Liver (tissue), 3 donors: ENCODE data around the gene PROX1.

ENCODE experiments used
- CTCF ChIP-seq: fragments of 150-350 bp; IDR thresholded peaks from 2 replicates; pipeline ENCODE4 v1.5.1; 2017; ENCODE audit warnings: improper control_type of control experiment, low read depth, low read length; ENCODE audit not compliant: missing input control
- FOXA1 ChIP-seq: IDR thresholded peaks from 2 replicates; pipeline ENCODE4 v1.6.1; 2016; ENCODE audit warnings: antibody characterized with exemption
- JUND ChIP-seq, 2 donors: IDR thresholded peaks; 2 replicates each; pipeline ENCODE4 v1.6.1; 2016; ENCODE audit warnings: antibody characterized with exemption in 2 of 2
- MAX ChIP-seq: IDR thresholded peaks from 2 replicates; pipeline ENCODE4 v1.6.1; 2016; ENCODE audit warnings: antibody characterized with exemption
- RAD21 ChIP-seq, 2 donors: IDR thresholded peaks; 2 replicates each; pipeline ENCODE4 v1.6.1; 2016; ENCODE audit warnings: antibody characterized with exemption in 2 of 2, mild to moderate bottlenecking in 2 of 2
- TAF1 ChIP-seq: conservative IDR thresholded peaks from 2 replicates; pipeline ENCODE4 v1.6.1; 2016; ENCODE audit warnings: antibody characterized with exemption, mild to moderate bottlenecking
- TF ChIP-seq, protein P1 (sequence below): IDR thresholded peaks from 2 replicates; pipeline ENCODE4 v1.6.1; 2016; ENCODE audit warnings: antibody characterized with exemption, mild to moderate bottlenecking
- TF ChIP-seq, protein P2 (sequence below): IDR thresholded peaks from 2 replicates; pipeline ENCODE4 v1.6.1; 2016; ENCODE audit warnings: antibody characterized with exemption
- donor health status: healthy.
- donor health status: healthy.

DNA sequence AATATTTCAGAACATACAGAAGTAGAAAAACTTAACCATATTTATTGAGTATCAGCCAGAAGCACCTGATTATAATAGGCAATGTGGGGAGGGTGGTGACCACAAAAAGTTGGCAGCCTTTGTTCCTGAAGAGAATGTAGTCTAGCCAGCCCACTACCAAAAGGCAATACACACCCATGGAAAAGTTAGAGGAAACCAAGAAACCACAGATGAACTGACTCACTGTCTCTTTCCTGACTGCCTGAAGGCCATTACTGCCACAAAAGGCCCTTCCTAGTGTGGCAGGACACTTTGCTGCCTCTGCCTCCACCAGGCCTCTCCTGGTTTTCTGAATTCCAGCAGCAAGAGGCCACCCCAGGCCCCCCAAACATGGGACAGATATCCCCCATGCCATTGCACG lies 14.6 kb upstream of the PROX1 start:
- TF ChIP-seq CTCF (no peak), RAD21 (IDR thresholded peaks at IDR 0.05) (no peak), TAF1 (no peak), FOXA1 (no peak), JUND (IDR thresholded peaks at IDR 0.05) (no peak), MAX (no peak)
- TF ChIP-seq, protein P1, sequence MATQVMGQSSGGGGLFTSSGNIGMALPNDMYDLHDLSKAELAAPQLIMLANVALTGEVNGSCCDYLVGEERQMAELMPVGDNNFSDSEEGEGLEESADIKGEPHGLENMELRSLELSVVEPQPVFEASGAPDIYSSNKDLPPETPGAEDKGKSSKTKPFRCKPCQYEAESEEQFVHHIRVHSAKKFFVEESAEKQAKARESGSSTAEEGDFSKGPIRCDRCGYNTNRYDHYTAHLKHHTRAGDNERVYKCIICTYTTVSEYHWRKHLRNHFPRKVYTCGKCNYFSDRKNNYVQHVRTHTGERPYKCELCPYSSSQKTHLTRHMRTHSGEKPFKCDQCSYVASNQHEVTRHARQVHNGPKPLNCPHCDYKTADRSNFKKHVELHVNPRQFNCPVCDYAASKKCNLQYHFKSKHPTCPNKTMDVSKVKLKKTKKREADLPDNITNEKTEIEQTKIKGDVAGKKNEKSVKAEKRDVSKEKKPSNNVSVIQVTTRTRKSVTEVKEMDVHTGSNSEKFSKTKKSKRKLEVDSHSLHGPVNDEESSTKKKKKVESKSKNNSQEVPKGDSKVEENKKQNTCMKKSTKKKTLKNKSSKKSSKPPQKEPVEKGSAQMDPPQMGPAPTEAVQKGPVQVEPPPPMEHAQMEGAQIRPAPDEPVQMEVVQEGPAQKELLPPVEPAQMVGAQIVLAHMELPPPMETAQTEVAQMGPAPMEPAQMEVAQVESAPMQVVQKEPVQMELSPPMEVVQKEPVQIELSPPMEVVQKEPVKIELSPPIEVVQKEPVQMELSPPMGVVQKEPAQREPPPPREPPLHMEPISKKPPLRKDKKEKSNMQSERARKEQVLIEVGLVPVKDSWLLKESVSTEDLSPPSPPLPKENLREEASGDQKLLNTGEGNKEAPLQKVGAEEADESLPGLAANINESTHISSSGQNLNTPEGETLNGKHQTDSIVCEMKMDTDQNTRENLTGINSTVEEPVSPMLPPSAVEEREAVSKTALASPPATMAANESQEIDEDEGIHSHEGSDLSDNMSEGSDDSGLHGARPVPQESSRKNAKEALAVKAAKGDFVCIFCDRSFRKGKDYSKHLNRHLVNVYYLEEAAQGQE = no peak
- TF ChIP-seq, protein P2, sequence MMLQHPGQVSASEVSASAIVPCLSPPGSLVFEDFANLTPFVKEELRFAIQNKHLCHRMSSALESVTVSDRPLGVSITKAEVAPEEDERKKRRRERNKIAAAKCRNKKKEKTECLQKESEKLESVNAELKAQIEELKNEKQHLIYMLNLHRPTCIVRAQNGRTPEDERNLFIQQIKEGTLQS = no peak
